WTC11 (cell line): ENCODE data around the gene MICA. TPM values are rescaled to one million over a fixed set of nuclear protein-coding genes. Genes with fewer than 3 reads are reported as not detected.

Experiments
- ATAC-seq: fragments of 200-7000 bp; cut with Tn5 transposase; 2 replicates; pipeline ENCODE4 v1.10.0; 2021; ENCODE audit warnings: mild to moderate bottlenecking, moderate library complexity
- CTCF ChIA-PET: fragments of 300-600 bp; sonication (Branson Sonifier 250); formaldehyde crosslinking; loops from one replicate; lab custom pipeline; 2021; ENCODE audit warnings: antibody characterized with exemption; lab: Charles Lee
- POLR2A ChIA-PET: fragments of 350-600 bp; sonication (Branson Sonifier 250); formaldehyde crosslinking; loops from one replicate; lab custom pipeline; 2021; ENCODE audit warnings: antibody characterized with exemption; lab: Charles Lee
- DNase-seq: peaks from one replicate; pipeline ENCODE4 v3.0.0; 2021; ENCODE audit warnings: low spot score
- H3K27ac Mint-ChIP-seq: 2 replicates; pipeline ENCODE4 v1.8.0; 2021; ENCODE audit warnings: mixed read lengths
- H3K27me3 Mint-ChIP-seq: 2 replicates; pipeline ENCODE4 v1.8.0; 2021; ENCODE audit warnings: low read depth, mild to moderate bottlenecking, moderate library complexity, mixed read lengths
- H3K36me3 Mint-ChIP-seq: 2 replicates; pipeline ENCODE4 v1.8.0; 2021; ENCODE audit warnings: mixed read lengths
- H3K4me1 Mint-ChIP-seq: 2 replicates; pipeline ENCODE4 v1.8.0; 2022; ENCODE audit warnings: mixed read lengths
- H3K4me3 Mint-ChIP-seq: 2 replicates; pipeline ENCODE4 v1.8.0; 2021; ENCODE audit warnings: mild to moderate bottlenecking, moderate library complexity, mixed read lengths
- H3K9me3 Mint-ChIP-seq: 2 replicates; pipeline ENCODE4 v1.8.0; 2021; ENCODE audit warnings: mixed read lengths
- ATF6 ChIP-seq: sonication (generic); formaldehyde crosslinking; IDR thresholded peaks from 2 replicates; pipeline ENCODE4 v1.8.1; 2023; ENCODE audit warnings: mild to moderate bottlenecking, missing genetic modification reagents
- EMX1 ChIP-seq: fragments of 250-450 bp; sonication (Bioruptor Pico); IDR thresholded peaks from 2 replicates; pipeline ENCODE4 v1.8.0; 2021; ENCODE audit warnings: mild to moderate bottlenecking
- ESRRA ChIP-seq: sonication (generic); formaldehyde crosslinking; IDR thresholded peaks from 2 replicates; pipeline ENCODE4 v1.8.1; 2022; ENCODE audit warnings: mild to moderate bottlenecking, missing genetic modification reagents, borderline replicate concordance
- ETV6 ChIP-seq: sonication (generic); formaldehyde crosslinking; IDR thresholded peaks from 2 replicates; pipeline ENCODE4 v1.8.1; 2022; ENCODE audit warnings: mild to moderate bottlenecking, missing genetic modification reagents
- FOXJ3 ChIP-seq: sonication (generic); formaldehyde crosslinking; IDR thresholded peaks from 2 replicates; pipeline ENCODE4 v1.9.0; 2021; ENCODE audit warnings: missing genetic modification reagents, mild to moderate bottlenecking, borderline replicate concordance
- GTF2I ChIP-seq: fragments of 250-450 bp; sonication (Bioruptor Pico); conservative IDR thresholded peaks from 2 replicates; pipeline ENCODE4 v1.4.0; 2021; ENCODE audit warnings: mild to moderate bottlenecking
- IRF2 ChIP-seq: sonication (generic); formaldehyde crosslinking; IDR thresholded peaks from 2 replicates; pipeline ENCODE4 v1.8.0; 2022; ENCODE audit warnings: low read depth, missing genetic modification reagents, borderline replicate concordance
- JAZF1 ChIP-seq: fragments of 250-450 bp; sonication (Bioruptor Pico); IDR thresholded peaks from 2 replicates; pipeline ENCODE4 v1.9.0; 2021; ENCODE audit warnings: moderate library complexity, mild to moderate bottlenecking, inconsistent platforms
- JUN ChIP-seq: sonication (generic); formaldehyde crosslinking; IDR thresholded peaks from 2 replicates; pipeline ENCODE4 v1.8.0; 2023; ENCODE audit warnings: mild to moderate bottlenecking, missing genetic modification reagents
- NFYB ChIP-seq: sonication (generic); formaldehyde crosslinking; conservative IDR thresholded peaks from 2 replicates; pipeline ENCODE4 v1.8.0; 2022; ENCODE audit warnings: low read depth, missing genetic modification reagents
- RORB ChIP-seq: fragments of 250-450 bp; sonication (Bioruptor Pico); IDR thresholded peaks from 2 replicates; pipeline ENCODE4 v1.9.0; 2021; ENCODE audit warnings: mild to moderate bottlenecking
- SP1 ChIP-seq: sonication (generic); formaldehyde crosslinking; conservative IDR thresholded peaks from 2 replicates; pipeline ENCODE4 v1.8.1; 2022; ENCODE audit warnings: missing genetic modification reagents
- ZNF416 ChIP-seq: fragments of 250-450 bp; sonication (Bioruptor Pico); IDR thresholded peaks from 2 replicates; pipeline ENCODE4 v1.9.0; 2021; ENCODE audit warnings: mild to moderate bottlenecking, inconsistent platforms
- ZNF512 ChIP-seq: sonication (generic); formaldehyde crosslinking; IDR thresholded peaks from 2 replicates; pipeline ENCODE4 v1.8.1; 2022; ENCODE audit warnings: missing genetic modification reagents, borderline replicate concordance
- total RNA-seq: library from RNA; stranded (reverse); gene quantifications from 3 replicates; pipeline ENCODE4 v1.2.3, GENCODE V29; 2021
- TF ChIP-seq, protein P1 (sequence below): sonication (generic); formaldehyde crosslinking; IDR thresholded peaks from 2 replicates; pipeline ENCODE4 v1.8.0; 2023; ENCODE audit warnings: missing genetic modification reagents, mild to moderate bottlenecking, borderline replicate concordance
- TF ChIP-seq, protein P2 (sequence below): sonication (generic); formaldehyde crosslinking; IDR thresholded peaks from 2 replicates; pipeline ENCODE4 v1.8.0; 2023; ENCODE audit warnings: missing genetic modification reagents
- TF ChIP-seq, protein P3 (sequence below): sonication (generic); formaldehyde crosslinking; IDR thresholded peaks from 2 replicates; pipeline ENCODE4 v1.8.0; 2022; ENCODE audit warnings: mild to moderate bottlenecking, missing genetic modification reagents
- TF ChIP-seq, protein P4 (sequence below): sonication (generic); formaldehyde crosslinking; IDR thresholded peaks from 2 replicates; pipeline ENCODE4 v1.8.0; 2022; ENCODE audit warnings: mild to moderate bottlenecking, missing genetic modification reagents
- TF ChIP-seq, protein P5 (sequence below): sonication (generic); formaldehyde crosslinking; IDR thresholded peaks from 2 replicates; pipeline ENCODE4 v1.8.1; 2022; ENCODE audit warnings: low read depth, missing genetic modification reagents, borderline replicate concordance
- TF ChIP-seq, protein P6 (sequence below): fragments of 250-450 bp; sonication (Bioruptor Pico); IDR thresholded peaks from 2 replicates; pipeline ENCODE4 v1.9.0; 2021; ENCODE audit warnings: moderate library complexity, mild to moderate bottlenecking, inconsistent platforms, borderline replicate concordance

MICA gene
- total RNA-seq, 1 experiment from 2014 or later, result 12.9 TPM

DNA sequence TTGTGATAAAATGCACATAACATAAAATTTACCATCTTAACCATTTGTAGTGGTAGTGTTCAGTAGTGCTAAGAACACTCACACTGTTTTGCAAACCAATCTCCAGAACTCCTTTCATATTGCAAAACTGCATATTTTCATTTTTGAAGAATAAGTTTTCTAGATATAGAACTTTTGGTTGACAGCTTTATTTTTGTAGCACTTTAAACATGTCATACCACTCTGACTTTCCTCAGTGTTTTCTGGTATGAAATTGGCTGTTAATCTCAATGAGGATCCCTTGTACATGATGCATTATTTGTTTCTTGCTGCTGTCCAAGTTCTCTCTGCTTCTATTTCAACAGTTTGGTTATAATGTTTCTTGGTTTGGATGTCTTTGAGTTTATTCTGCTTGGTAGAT is 49.5 kb downstream of the MICA start:
- Mint-ChIP-seq H3K36me3 (peaks cover 3% of the 10 kb centered on the region; the same call in 1 of the 2 replicates), H3K27ac (no peak overlapping the region), H3K9me3 (peaks cover 21% of the 10 kb centered on the region), H3K4me3 (no peak overlapping the region), H3K27me3 (peaks cover 15% of the 10 kb centered on the region), H3K4me1 (peaks cover 7% of the 10 kb centered on the region)
- POLR2A ChIA-PET, result no interaction called here
- ATAC-seq (no peak), DNase-seq (no peak)
- CTCF ChIA-PET, result interaction anchor here (1.2 to 1.9 kb wide), 2 partner anchors 10 kb away, joined by 3 to 9 read pairs; no protein-coding TSS in a partner anchor
- TF ChIP-seq ZNF416 (no peak), FOXJ3 (CRISPR knock-in tag) (no peak), GTF2I (CRISPR knock-in tag) (no peak), ZNF512 (CRISPR knock-in tag) (no peak), NFYB (no peak), ESRRA (no peak), JAZF1 (CRISPR knock-in tag) (no peak), IRF2 (CRISPR knock-in tag) (no peak), SP1 (no peak), ETV6 (CRISPR knock-in tag) (no peak)
- TF ChIP-seq, protein P1, sequence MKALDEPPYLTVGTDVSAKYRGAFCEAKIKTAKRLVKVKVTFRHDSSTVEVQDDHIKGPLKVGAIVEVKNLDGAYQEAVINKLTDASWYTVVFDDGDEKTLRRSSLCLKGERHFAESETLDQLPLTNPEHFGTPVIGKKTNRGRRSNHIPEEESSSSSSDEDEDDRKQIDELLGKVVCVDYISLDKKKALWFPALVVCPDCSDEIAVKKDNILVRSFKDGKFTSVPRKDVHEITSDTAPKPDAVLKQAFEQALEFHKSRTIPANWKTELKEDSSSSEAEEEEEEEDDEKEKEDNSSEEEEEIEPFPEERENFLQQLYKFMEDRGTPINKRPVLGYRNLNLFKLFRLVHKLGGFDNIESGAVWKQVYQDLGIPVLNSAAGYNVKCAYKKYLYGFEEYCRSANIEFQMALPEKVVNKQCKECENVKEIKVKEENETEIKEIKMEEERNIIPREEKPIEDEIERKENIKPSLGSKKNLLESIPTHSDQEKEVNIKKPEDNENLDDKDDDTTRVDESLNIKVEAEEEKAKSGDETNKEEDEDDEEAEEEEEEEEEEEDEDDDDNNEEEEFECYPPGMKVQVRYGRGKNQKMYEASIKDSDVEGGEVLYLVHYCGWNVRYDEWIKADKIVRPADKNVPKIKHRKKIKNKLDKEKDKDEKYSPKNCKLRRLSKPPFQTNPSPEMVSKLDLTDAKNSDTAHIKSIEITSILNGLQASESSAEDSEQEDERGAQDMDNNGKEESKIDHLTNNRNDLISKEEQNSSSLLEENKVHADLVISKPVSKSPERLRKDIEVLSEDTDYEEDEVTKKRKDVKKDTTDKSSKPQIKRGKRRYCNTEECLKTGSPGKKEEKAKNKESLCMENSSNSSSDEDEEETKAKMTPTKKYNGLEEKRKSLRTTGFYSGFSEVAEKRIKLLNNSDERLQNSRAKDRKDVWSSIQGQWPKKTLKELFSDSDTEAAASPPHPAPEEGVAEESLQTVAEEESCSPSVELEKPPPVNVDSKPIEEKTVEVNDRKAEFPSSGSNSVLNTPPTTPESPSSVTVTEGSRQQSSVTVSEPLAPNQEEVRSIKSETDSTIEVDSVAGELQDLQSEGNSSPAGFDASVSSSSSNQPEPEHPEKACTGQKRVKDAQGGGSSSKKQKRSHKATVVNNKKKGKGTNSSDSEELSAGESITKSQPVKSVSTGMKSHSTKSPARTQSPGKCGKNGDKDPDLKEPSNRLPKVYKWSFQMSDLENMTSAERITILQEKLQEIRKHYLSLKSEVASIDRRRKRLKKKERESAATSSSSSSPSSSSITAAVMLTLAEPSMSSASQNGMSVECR (CRISPR knock-in tag), result no peak
- TF ChIP-seq, protein P2, sequence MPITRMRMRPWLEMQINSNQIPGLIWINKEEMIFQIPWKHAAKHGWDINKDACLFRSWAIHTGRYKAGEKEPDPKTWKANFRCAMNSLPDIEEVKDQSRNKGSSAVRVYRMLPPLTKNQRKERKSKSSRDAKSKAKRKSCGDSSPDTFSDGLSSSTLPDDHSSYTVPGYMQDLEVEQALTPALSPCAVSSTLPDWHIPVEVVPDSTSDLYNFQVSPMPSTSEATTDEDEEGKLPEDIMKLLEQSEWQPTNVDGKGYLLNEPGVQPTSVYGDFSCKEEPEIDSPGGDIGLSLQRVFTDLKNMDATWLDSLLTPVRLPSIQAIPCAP (CRISPR knock-in tag), result no peak
- TF ChIP-seq, protein P3, sequence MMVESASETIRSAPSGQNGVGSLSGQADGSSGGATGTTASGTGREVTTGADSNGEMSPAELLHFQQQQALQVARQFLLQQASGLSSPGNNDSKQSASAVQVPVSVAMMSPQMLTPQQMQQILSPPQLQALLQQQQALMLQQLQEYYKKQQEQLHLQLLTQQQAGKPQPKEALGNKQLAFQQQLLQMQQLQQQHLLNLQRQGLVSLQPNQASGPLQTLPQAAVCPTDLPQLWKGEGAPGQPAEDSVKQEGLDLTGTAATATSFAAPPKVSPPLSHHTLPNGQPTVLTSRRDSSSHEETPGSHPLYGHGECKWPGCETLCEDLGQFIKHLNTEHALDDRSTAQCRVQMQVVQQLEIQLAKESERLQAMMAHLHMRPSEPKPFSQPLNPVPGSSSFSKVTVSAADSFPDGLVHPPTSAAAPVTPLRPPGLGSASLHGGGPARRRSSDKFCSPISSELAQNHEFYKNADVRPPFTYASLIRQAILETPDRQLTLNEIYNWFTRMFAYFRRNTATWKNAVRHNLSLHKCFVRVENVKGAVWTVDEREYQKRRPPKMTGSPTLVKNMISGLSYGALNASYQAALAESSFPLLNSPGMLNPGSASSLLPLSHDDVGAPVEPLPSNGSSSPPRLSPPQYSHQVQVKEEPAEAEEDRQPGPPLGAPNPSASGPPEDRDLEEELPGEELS (CRISPR knock-in tag), result no peak
- TF ChIP-seq, protein P4, sequence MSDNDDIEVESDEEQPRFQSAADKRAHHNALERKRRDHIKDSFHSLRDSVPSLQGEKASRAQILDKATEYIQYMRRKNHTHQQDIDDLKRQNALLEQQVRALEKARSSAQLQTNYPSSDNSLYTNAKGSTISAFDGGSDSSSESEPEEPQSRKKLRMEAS, result no peak
- TF ChIP-seq, protein P5, sequence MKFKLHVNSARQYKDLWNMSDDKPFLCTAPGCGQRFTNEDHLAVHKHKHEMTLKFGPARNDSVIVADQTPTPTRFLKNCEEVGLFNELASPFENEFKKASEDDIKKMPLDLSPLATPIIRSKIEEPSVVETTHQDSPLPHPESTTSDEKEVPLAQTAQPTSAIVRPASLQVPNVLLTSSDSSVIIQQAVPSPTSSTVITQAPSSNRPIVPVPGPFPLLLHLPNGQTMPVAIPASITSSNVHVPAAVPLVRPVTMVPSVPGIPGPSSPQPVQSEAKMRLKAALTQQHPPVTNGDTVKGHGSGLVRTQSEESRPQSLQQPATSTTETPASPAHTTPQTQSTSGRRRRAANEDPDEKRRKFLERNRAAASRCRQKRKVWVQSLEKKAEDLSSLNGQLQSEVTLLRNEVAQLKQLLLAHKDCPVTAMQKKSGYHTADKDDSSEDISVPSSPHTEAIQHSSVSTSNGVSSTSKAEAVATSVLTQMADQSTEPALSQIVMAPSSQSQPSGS, result no peak

DNA sequence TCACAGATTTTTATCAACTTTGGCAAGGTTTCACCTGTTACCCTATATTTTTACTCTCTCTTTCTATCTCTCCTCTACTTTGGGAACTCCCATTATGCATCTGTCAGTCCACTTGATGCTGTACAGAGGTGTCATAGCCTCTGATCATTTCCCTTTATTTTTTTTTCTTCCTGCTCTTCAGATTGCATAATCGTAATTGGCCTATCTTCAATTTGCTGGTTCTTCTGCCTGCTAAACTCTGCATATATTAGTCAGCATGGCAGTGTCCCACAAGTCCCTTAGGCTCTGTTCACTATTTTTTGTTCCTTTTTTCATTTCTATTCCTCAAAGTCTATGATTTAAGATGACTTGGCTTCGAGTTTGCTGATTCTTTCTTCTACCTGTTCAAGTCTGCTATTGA is 49.9 kb downstream of the MICA start:
- DNase-seq, result no peak
- H3K4me1 Mint-ChIP-seq, result peaks cover 7% of the 10 kb centered on the region
- no peak overlapping the region for H3K27ac Mint-ChIP-seq
- H3K36me3 Mint-ChIP-seq, result peaks cover 3% of the 10 kb centered on the region; the same call in 1 of the 2 replicates
- POLR2A ChIA-PET, result no interaction called here
- peaks cover 21% of the 10 kb centered on the region for H3K9me3 Mint-ChIP-seq
- CTCF ChIA-PET, result no interaction called here
- H3K27me3 Mint-ChIP-seq, result peaks cover 15% of the 10 kb centered on the region
- H3K4me3 Mint-ChIP-seq, result no peak overlapping the region
- no peak for ATAC-seq
- TF ChIP-seq JUN (CRISPR knock-in tag), result no peak
- TF ChIP-seq NFYB, result no peak
- no peak for TF ChIP-seq EMX1
- TF ChIP-seq, protein P6, sequence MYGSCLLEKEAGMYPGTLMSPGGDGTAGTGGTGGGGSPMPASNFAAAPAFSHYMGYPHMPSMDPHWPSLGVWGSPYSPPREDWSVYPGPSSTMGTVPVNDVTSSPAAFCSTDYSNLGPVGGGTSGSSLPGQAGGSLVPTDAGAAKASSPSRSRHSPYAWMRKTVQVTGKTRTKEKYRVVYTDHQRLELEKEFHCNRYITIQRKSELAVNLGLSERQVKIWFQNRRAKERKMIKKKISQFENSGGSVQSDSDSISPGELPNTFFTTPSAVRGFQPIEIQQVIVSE, result no peak
- TF ChIP-seq, protein P5, result no peak
- TF ChIP-seq ATF6 (CRISPR knock-in tag), result no peak
- no peak for TF ChIP-seq RORB (CRISPR knock-in tag)
